GM18508 (cell line): ENCODE data around the gene TEAD2.

Experiments used
- ATAC-seq: cut with Tn5 transposase; IDR thresholded peaks from one replicate; pipeline ENCODE4 v1.9.1; 2021; ENCODE audit warnings: moderate number of reproducible peaks; ENCODE audit not compliant: insufficient read depth, unreplicated experiment

Gene TEAD2

DNA sequence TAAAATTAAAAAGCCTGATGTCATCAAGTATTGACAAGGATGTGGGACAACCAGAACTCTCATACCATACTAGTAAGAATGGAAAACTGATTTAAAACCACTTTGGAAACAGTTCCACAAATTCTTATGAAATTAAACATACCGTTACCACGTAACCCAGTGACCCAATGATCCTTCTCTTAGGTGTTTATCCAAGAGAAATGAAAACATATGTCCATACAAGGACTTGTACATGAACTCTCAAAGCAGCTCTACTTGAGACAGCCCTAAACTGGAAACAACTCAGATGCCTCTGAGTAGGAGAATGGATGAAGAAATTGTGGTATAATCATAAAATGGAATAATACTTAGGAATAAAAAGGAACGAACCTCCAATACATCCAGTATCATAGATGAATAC lies 64.8 kb downstream of the TEAD2 start:
- no peak for ATAC-seq

DNA sequence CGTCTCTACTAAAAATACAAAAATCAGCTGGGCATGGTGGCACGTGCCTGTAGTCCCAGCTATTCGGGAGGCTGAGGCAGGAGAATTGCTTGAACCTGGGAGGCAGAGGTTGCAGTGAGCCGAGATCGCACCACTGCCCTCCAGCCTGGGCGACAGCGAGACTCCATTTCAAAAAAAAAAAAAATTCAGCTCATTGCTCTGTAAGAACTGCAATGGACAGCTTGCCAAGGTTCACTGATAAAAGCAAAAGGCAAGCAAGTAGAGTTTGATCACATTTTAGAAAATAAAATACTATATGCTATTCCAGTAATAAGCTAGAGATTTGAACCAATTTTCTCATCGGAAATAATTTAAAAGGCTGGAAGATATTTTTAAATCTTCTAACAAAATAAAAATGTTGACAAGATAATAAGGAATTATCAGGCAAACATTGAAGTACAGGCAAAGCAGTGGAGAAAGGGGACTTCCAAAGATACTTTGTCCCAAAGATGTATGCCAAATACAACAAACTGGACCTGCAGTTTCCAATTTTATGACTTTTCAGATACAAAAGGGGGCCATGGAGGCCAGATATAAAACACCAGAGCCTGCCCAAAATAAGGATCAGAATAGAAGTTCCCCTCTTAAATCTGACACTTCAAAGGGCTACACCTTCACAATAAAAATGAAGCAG lies 66.9 kb downstream of the TEAD2 start:
- no peak for ATAC-seq

DNA sequence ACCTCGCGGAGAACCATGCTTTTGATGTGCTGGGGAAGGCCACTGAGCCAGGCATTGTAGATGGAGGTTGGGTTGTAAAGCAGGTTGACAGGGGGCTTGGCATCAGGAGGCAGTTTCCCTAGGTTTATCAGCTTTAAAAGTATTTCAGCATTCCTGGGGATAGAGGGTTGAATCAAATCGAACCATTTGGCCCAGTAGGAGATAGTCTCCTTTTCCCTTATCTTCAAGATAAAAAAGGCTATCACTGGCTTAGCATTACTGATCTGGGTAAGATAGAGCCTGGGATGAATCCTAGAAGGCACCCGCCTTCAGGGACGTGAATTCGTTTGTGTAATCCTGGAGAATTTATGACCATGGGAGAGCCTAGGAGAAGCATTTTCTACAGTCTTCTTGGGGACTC lies 67.8 kb downstream of the TEAD2 start:
- no peak for ATAC-seq
